Measurements from ENCODE around the gene HOXC6.

DNA sequence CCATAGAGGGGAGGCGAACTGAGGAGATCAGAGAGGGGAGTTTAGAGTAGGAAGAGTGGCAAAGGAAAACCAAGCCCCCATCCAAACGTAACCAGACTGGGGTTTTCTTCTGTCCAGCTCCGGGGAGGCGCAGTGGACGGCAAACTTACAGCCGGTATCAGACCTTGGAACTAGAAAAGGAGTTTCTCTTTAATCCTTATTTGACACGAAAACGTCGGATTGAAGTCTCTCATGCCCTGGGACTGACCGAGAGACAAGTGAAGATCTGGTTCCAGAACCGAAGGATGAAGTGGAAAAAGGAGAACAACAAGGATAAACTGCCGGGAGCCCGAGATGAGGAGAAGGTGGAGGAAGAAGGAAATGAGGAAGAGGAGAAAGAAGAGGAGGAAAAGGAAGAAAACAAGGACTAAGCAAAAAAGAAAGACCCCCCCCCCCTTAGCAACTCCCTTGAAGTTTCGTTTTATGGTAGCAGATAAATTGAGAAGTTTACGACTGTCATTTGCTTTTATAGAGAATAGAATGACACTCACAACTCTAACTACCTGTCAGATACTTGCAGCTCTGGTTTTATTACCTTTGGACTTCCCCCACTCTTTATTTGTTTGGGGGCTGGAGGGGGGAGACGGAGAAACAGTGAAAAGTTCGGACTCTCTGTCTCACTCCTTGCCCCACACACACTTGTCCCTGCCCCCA lies 17.1 kb upstream of the HOXC6 start:
- TF ChIP-seq CTCF (IDR thresholded peaks at IDR 0.05) = no peak
- no peak for TF ChIP-seq POLR2A (IDR thresholded peaks at IDR 0.05)

Measured in heart left ventricle (tissue), 13 donors.